HepG2 (cell line): Measurements from ENCODE around the gene NEDD4L. TPM values are rescaled to one million over a fixed set of nuclear protein-coding genes. Genes with fewer than 3 reads are reported as not detected.

Experiments used
- CERS6 ChIP-seq: sonication (generic); formaldehyde crosslinking; IDR thresholded peaks from 2 replicates; pipeline ENCODE4 v1.5.0; 2020; ENCODE audit warnings: missing genetic modification reagents
- E2F2 ChIP-seq: sonication (generic); formaldehyde crosslinking; IDR thresholded peaks from 2 replicates; pipeline ENCODE4 v1.4.0; 2020; ENCODE audit warnings: missing genetic modification reagents, borderline replicate concordance
- EP300 ChIP-seq, 3 experiments: sonication (generic) in 1 of 3; formaldehyde crosslinking in 1 of 3; IDR thresholded peaks; 2 replicates each; pipeline versions ENCODE4 v1.5.1 to v1.6.1; 2011 to 2020; ENCODE audit warnings: low read depth in 2 of 3, low read length in 2 of 3, borderline replicate concordance in 1 of 3, improper control_type of control experiment in 1 of 3, mild to moderate bottlenecking in 1 of 3, missing genetic modification reagents in 1 of 3, moderate library complexity in 1 of 3
- FUBP1 ChIP-seq: sonication (generic); formaldehyde crosslinking; IDR thresholded peaks from 2 replicates; pipeline ENCODE4 v1.5.1; 2020; ENCODE audit warnings: missing genetic modification reagents, mild to moderate bottlenecking, borderline replicate concordance
- GLI4 ChIP-seq: sonication (generic); formaldehyde crosslinking; IDR thresholded peaks from 2 replicates; pipeline ENCODE4 v1.5.1; 2020; ENCODE audit warnings: missing genetic modification reagents, mild to moderate bottlenecking, moderate library complexity, borderline replicate concordance
- HDAC1 ChIP-seq: sonication (generic); formaldehyde crosslinking; IDR thresholded peaks from 2 replicates; pipeline ENCODE4 v1.5.1; 2020; ENCODE audit warnings: mild to moderate bottlenecking, missing genetic modification reagents
- MBNL3 ChIP-seq: fragments of 250-450 bp; sonication (Bioruptor Pico); conservative IDR thresholded peaks from 2 replicates; pipeline ENCODE4 v1.8.0; 2022; ENCODE audit warnings: mild to moderate bottlenecking, inconsistent platforms
- NFE2L1 ChIP-seq: sonication (generic); formaldehyde crosslinking; IDR thresholded peaks from 2 replicates; pipeline ENCODE4 v1.4.0; 2020; ENCODE audit warnings: missing genetic modification reagents, mild to moderate bottlenecking, borderline replicate concordance
- NR2C2 ChIP-seq: sonication (generic); formaldehyde crosslinking; IDR thresholded peaks from 2 replicates; pipeline ENCODE4 v1.4.0; 2020; ENCODE audit warnings: missing genetic modification reagents, mild to moderate bottlenecking, moderate library complexity, borderline replicate concordance
- PHF8 ChIP-seq: sonication (generic); formaldehyde crosslinking; IDR thresholded peaks from 2 replicates; pipeline ENCODE4 v1.5.0; 2020; ENCODE audit warnings: missing genetic modification reagents
- PRDM10 ChIP-seq: sonication (generic); formaldehyde crosslinking; IDR thresholded peaks from 2 replicates; pipeline ENCODE4 v1.4.0; 2020; ENCODE audit warnings: low read depth, missing genetic modification reagents
- RBM22 ChIP-seq: fragments of 200-400 bp; formaldehyde crosslinking; optimal IDR thresholded peaks from 2 replicates; pipeline ENCODE3; 2017; ENCODE audit warnings: mild to moderate bottlenecking, low read length, moderate library complexity
- TARDBP ChIP-seq: sonication (generic); formaldehyde crosslinking; IDR thresholded peaks from 2 replicates; pipeline ENCODE4 v1.8.0; 2022; ENCODE audit warnings: mild to moderate bottlenecking, missing genetic modification reagents
- TERF1 ChIP-seq: sonication (generic); formaldehyde crosslinking; IDR thresholded peaks from 2 replicates; pipeline ENCODE4 v1.8.0; 2022; ENCODE audit warnings: mild to moderate bottlenecking, missing genetic modification reagents, moderate library complexity
- ZNF24 ChIP-seq: fragments of 450-650 bp; IDR thresholded peaks from 2 replicates; pipeline ENCODE4 v1.6.1; 2017; ENCODE audit warnings: antibody characterized with exemption, mild to moderate bottlenecking
- ZNF709 ChIP-seq: sonication (generic); formaldehyde crosslinking; IDR thresholded peaks from 2 replicates; pipeline ENCODE4 v1.5.0; 2020; ENCODE audit warnings: mild to moderate bottlenecking, missing genetic modification reagents
- ZNF749 ChIP-seq: sonication (generic); formaldehyde crosslinking; IDR thresholded peaks from 2 replicates; pipeline ENCODE4 v1.8.0; 2022; ENCODE audit warnings: mild to moderate bottlenecking, missing genetic modification reagents, moderate library complexity, borderline replicate concordance
- ZNF761 ChIP-seq: sonication (generic); formaldehyde crosslinking; conservative IDR thresholded peaks from 2 replicates; pipeline ENCODE4 v1.4.0; 2020; ENCODE audit warnings: mild to moderate bottlenecking, missing genetic modification reagents
- ZSCAN31 ChIP-seq: sonication (generic); formaldehyde crosslinking; IDR thresholded peaks from 2 replicates; pipeline ENCODE4 v1.5.0; 2020; ENCODE audit warnings: low read depth, mild to moderate bottlenecking, missing genetic modification reagents
- polyA plus RNA-seq, 8 experiments: library from polyadenylated mRNA; depleted of rRNA in 3 of 8; stranded (reverse) in 7 of 8; unstranded in 1 of 8; fragments of >200 nt; fragmentation: Illumina TruSeq in 4 of 8; extraction: Trizol in 4 of 8; gene quantifications; 2 replicates each; pipeline versions ENCODE4 v1.2.1 to v1.2.3, GENCODE V29; 2011 to 2016; ENCODE audit warnings: low read depth in 4 of 8, missing spikeins in 1 of 8, mixed read lengths in 1 of 8; ENCODE audit not compliant: insufficient read depth in 1 of 8
- total RNA-seq, 5 experiments: library from RNA; depleted of rRNA; stranded (reverse); fragments of >200 nt; fragmentation: Illumina TruSeq; extraction: Trizol; gene quantifications; 2 replicates each; pipeline ENCODE4 v1.2.3, GENCODE V29; 2016; ENCODE audit warnings: low read depth in 1 of 5

NEDD4L gene
- total and polyA plus RNA-seq, 2 of the 13 experiments (the other 11 are each of a cell fraction or from before 2014, with no cell fraction given): 168 to 390 TPM

GRCh38 chr18:58054041-58054781 is 10.2 kb downstream of the NEDD4L start (continued):
- TF ChIP-seq ZSCAN31 (CRISPR knock-in tag) (no peak), CERS6 (CRISPR knock-in tag) (no peak), NR2C2 (CRISPR knock-in tag) (0 out of 2 replicates have a peak, but pooled peaks have one; percentile 11), EP300 (IDR thresholded peaks at IDR 0.05; ENCODE audit: low read depth in 2 of 2, low read length in 2 of 2) (peak in 1 of 2 experiments; percentile 55; a peak in 1 of 4 replicates), EP300 (CRISPR knock-in tag; IDR thresholded peaks at IDR 0.05; ENCODE audit: borderline replicate concordance) (peak; percentile 15; the same call in 1 of the 2 replicates), TERF1 (CRISPR knock-in tag) (no peak), GLI4 (no peak), RBM22 (peak; percentile 51), FUBP1 (no peak), NFE2L1 (CRISPR knock-in tag) (no peak), PHF8 (CRISPR knock-in tag) (no peak), MBNL3 (CRISPR knock-in tag) (no peak), ZNF749 (CRISPR knock-in tag) (no peak), PRDM10 (CRISPR knock-in tag) (no peak), HDAC1 (CRISPR knock-in tag) (no peak), TARDBP (CRISPR knock-in tag) (peak; percentile 33; the same call in 1 of the 2 replicates), ZNF24 (0 out of 2 replicates have a peak, but pooled peaks have one; percentile 23), ZNF761 (CRISPR knock-in tag) (no peak), E2F2 (CRISPR knock-in tag) (no peak), ZNF709 (CRISPR knock-in tag) (no peak)
